Activated T-helper 17 cell treated with anti-CD3 and anti-CD28 coated beads, Interleukin-2, amount 50 U/mL, for 72 hours (primary cell): ENCODE results near the gene RFLNA. TPM values are rescaled to one million over a fixed set of nuclear protein-coding genes. Genes with fewer than 3 reads are reported as not detected.
"Not testable (repeated sequence)": the region's sequence is repeated elsewhere in the genome, so short reads cannot be mapped to it uniquely, and the experiment has no call there.

Experiments used
- ATAC-seq: fragments of 150-1000 bp; cut with Tn5 transposase; replicated peaks from 2 replicates; pipeline ENCODE4 v1.10.0; 2021; ENCODE audit warnings: mild to moderate bottlenecking, moderate library complexity
- H3K27ac Mint-ChIP-seq: one replicate; pipeline ENCODE4 v1.8.0; 2022; ENCODE audit warnings: mixed read lengths
- H3K27me3 Mint-ChIP-seq: one replicate; pipeline ENCODE4 v1.8.0; 2022; ENCODE audit warnings: mixed read lengths
- H3K36me3 Mint-ChIP-seq: one replicate; pipeline ENCODE4 v1.8.0; 2022; ENCODE audit warnings: low read depth, mild to moderate bottlenecking, mixed read lengths
- H3K4me1 Mint-ChIP-seq: one replicate; pipeline ENCODE4 v1.8.0; 2022; ENCODE audit warnings: mixed read lengths
- H3K4me3 Mint-ChIP-seq: one replicate; pipeline ENCODE4 v1.8.0; 2022; ENCODE audit warnings: mild to moderate bottlenecking, mixed read lengths
- H3K9me3 Mint-ChIP-seq: one replicate; pipeline ENCODE4 v1.8.0; 2022; ENCODE audit warnings: mixed read lengths
- total RNA-seq, 2 donors: library from RNA; stranded (reverse); gene quantifications; one replicate each; pipeline ENCODE4 v1.2.3, GENCODE V29; 2022

The RFLNA gene
- total RNA-seq, 2 donors from 2014 or later, result not detected

DNA sequence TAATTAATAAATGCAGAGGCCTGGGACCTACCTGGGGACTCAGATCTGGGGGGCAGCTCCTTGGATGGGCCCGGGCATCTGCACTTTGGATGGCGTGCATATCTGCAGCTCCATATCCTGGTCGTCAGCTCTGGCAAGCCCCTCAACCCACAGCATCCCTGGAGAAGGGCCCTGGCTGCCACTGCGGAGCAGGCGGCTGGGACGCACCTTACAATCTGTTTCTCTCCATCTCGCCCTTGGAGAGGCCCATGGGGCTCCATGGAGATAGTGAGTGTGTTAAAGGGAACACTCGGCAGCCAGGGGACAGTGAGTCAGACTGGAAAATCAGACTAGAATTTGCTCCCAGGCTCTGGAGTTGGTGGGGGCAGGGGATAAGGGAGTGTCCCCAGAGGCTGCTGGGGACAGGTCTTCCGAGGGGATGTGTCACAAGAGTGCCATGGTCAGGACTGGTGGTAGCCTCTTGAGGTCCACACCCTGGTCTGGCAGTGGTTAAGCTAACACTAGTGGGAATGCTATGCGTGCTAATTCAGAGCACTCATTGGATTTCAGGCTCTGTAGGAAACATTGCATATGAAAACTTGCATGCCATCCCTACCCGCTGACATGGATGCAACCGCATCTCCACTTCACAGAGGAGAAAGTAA, 21.5 kb downstream of the RFLNA start:
- Mint-ChIP-seq H3K27me3 (no peaks in the 10 kb centered on the region), H3K9me3 (no peaks in the 10 kb centered on the region), H3K27ac (no peak overlapping the region), H3K4me1 (no peaks in the 10 kb centered on the region), H3K4me3 (no peak overlapping the region), H3K36me3 (no peaks in the 10 kb centered on the region)
- ATAC-seq, result no peak

DNA sequence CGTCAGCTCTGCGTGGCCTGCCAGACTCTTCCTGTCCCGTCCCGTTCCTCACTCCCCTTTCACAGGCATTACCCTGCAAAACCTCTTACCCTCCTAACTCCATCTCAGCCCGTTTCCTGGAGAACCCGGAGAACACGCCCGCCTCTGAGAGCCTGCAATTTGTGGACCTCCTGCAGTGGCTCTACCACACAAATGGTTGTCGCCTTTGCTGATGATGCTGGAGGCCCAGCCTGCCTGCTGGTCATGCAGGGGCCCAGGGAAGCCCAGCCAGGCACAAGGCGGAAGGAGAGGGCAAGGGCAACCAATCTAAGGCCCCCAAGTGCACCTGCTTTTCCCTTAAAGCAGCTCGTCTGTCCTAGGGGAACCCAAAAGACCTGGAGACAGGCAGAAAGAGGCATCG, 22.5 kb downstream of the RFLNA start:
- Mint-ChIP-seq H3K27ac (no peak overlapping the region), H3K36me3 (no peaks in the 10 kb centered on the region), H3K27me3 (no peaks in the 10 kb centered on the region), H3K4me1 (no peaks in the 10 kb centered on the region), H3K4me3 (no peak overlapping the region), H3K9me3 (no peaks in the 10 kb centered on the region)
- no peak for ATAC-seq

GRCh38 chr12:124318278-124319020, 23.6 kb downstream of the RFLNA start:
- Mint-ChIP-seq H3K27me3 (no peaks in the 10 kb centered on the region), H3K4me1 (no peaks in the 10 kb centered on the region), H3K9me3 (no peaks in the 10 kb centered on the region), H3K36me3 (peaks cover under 1% of the 10 kb centered on the region), H3K27ac (no peak overlapping the region), H3K4me3 (no peak overlapping the region)
- no peak for ATAC-seq

DNA sequence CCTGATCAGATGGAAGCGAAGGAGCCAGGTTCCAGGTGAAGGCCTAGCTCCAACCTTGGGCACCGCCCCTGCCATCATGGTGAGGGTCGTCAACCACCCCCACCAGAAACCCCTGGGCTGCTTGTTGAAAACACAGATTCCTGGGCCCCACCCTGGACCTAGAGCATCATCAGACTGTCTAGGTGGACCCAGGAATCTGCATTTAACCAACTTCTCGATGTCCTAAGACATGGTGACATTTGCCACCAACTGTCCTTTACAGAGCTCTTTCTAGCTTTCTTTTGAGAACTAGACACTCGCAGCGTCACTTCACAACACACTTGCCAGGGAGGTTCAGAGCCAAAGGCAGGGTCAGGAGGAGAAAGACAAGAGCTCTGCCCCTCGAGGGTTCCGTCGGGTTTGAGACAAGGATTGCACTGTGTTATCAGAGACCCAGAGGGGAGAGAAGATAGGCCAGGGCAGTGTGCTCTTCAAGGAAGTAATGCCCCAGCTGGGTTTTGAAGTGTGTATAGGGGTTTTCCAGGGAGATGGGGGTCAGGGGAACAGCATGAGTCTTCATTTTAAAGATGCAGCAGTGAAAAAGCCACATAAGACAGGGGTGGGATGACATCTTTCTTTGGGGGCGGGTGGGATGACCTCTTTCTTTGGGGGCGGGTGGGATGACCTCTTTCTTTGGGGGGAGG, 24.6 kb downstream of the RFLNA start:
- Mint-ChIP-seq H3K27ac (peak overlapping the region; percentile 21), H3K36me3 (peaks cover 11% of the 10 kb centered on the region), H3K27me3 (no peaks in the 10 kb centered on the region), H3K4me3 (no peak overlapping the region), H3K4me1 (no peaks in the 10 kb centered on the region), H3K9me3 (peaks cover 6% of the 10 kb centered on the region)
- ATAC-seq, result no peak

GRCh38 chr12:124321040-124321481, 26.2 kb downstream of the RFLNA start:
- peaks cover 21% of the 10 kb centered on the region for H3K36me3 Mint-ChIP-seq
- no peaks in the 10 kb centered on the region for H3K27me3 Mint-ChIP-seq
- peak; percentile 82 for ATAC-seq
- H3K4me1 Mint-ChIP-seq, result no peaks in the 10 kb centered on the region
- H3K27ac Mint-ChIP-seq, result no peak overlapping the region
- peaks cover 6% of the 10 kb centered on the region for H3K9me3 Mint-ChIP-seq
- H3K4me3 Mint-ChIP-seq, result no peak overlapping the region

GRCh38 chr12:124321556-124322270, 26.8 kb downstream of the RFLNA start:
- Mint-ChIP-seq H3K36me3 (peaks cover 21% of the 10 kb centered on the region), H3K4me3 (no peak overlapping the region), H3K9me3 (peaks cover 6% of the 10 kb centered on the region), H3K27ac (no peak overlapping the region), H3K4me1 (no peaks in the 10 kb centered on the region), H3K27me3 (no peaks in the 10 kb centered on the region)
- ATAC-seq, result no peak

- Mint-ChIP-seq H3K9me3 (peaks cover 6% of the 10 kb centered on the region), H3K27ac (no peak overlapping the region), H3K4me3 (no peak overlapping the region), H3K36me3 (peaks cover 21% of the 10 kb centered on the region), H3K27me3 (no peaks in the 10 kb centered on the region), H3K4me1 (no peaks in the 10 kb centered on the region)
- ATAC-seq, result no peak
These were observed 27.5 kb downstream of the RFLNA start for GRCh38 chr12:124322271-124322998.

GRCh38 chr12:124322999-124323328, 28.1 kb downstream of the RFLNA start:
- H3K4me1 Mint-ChIP-seq, ATAC-seq: not testable (repeated sequence)

DNA sequence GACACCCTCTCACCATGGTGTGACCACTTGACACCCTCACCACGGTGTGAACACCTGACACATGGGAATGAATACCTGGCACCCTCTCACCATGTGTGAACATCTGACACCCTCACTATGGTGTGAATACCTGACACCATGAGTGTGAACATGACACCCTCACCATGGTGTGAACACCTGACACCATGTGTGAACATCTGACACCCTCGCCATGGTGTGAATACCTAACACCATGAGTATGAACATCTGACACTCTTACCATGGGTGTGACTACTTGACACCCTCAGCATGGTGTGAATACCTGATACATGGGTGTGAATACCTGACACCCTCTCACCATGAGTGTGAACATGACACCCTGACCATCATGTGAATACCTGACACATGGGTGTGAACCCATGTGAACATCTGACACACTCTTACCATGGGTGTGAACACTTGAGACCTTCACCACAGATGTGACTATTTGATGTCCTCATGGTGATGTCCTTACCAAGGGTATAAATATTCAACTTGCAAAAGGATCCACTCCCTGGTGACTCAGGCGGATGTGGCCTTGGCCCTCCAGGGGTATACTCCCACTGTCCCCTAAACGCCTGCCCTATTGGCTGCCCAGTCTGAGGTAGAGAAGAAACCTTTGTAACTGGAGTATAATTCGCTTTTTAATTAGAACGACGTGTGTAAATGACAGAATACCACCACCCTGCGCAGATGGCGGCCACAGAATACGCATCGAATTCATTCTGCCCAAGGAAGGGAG, 29.1 kb downstream of the RFLNA start:
- H3K9me3 Mint-ChIP-seq, result peaks cover 6% of the 10 kb centered on the region
- no peak overlapping the region for H3K27ac Mint-ChIP-seq
- no peaks in the 10 kb centered on the region for H3K4me1 Mint-ChIP-seq
- H3K27me3 Mint-ChIP-seq, result no peaks in the 10 kb centered on the region
- ATAC-seq, result no peak
- no peak overlapping the region for H3K4me3 Mint-ChIP-seq
- peaks cover 23% of the 10 kb centered on the region for H3K36me3 Mint-ChIP-seq

More at GRCh38 chr12:124322999-124323328, 28.1 kb downstream of the RFLNA start:
- H3K27me3 Mint-ChIP-seq, H3K4me3 Mint-ChIP-seq, H3K9me3 Mint-ChIP-seq, H3K27ac Mint-ChIP-seq: not testable (repeated sequence)
- H3K36me3 Mint-ChIP-seq, result peaks cover 21% of the 10 kb centered on the region

DNA sequence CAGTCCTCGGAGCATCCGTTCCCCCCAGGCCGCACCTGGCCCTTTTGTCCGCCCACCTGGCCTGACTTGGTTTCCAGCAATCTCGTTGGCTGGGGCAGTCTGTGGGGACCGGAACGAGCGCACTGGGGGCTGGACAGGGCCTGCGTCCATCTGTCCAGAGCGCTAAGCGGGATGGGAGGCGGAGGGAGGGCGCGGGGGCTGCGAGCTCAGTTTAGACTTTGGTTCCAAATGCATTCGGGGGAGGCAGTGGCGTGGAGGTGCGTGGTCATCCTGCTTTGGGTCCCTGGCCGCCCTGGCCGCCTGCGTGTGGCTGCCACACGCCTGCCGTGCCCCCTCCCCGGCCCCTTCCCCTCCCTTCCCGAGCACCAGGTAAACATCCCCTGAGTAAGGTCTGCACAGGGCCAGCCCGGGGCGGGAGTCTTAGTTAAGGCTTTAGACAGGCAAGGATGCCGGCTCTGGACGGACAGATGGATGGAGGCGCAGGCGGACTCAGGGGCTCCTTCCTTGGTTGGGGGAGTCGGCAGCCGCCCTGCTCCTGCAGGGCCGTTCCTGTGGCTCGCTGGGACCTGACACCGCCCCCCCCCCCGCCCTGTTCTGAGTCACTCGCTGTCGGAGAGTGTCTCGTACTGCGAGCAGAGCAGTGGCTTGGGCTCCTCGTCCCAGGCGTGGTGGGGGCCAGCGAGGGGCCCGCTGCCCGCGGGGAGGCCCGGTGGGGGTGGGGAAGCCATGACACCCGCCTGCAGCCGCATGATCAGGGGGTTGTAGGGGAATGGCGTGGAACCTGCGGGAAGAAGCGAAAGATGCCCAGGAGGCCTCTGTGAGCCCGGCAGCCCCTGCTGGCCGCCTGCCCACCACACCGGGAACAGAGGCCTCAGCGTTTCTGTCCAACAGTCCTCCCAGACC, 30.2 kb downstream of the RFLNA start:
- no peak for ATAC-seq
- H3K27ac Mint-ChIP-seq, result no peak overlapping the region
- H3K4me3 Mint-ChIP-seq, result no peak overlapping the region
- no peaks in the 10 kb centered on the region for H3K4me1 Mint-ChIP-seq
- H3K36me3 Mint-ChIP-seq, result peaks cover 34% of the 10 kb centered on the region
- H3K27me3 Mint-ChIP-seq, result no peaks in the 10 kb centered on the region
- peaks cover 6% of the 10 kb centered on the region for H3K9me3 Mint-ChIP-seq

GRCh38 chr12:124326104-124326503, 31.2 kb downstream of the RFLNA start:
- no peak for ATAC-seq
- peaks cover 6% of the 10 kb centered on the region for H3K9me3 Mint-ChIP-seq

GRCh38 chr12:124326871-124327270, 32.0 kb downstream of the RFLNA start:
- Mint-ChIP-seq H3K4me1 (no peaks in the 10 kb centered on the region), H3K36me3 (peaks cover 46% of the 10 kb centered on the region), H3K9me3 (peaks cover 6% of the 10 kb centered on the region), H3K4me3 (no peak overlapping the region), H3K27me3 (no peaks in the 10 kb centered on the region), H3K27ac (no peak overlapping the region)
- no peak for ATAC-seq

More at GRCh38 chr12:124326104-124326503, 31.2 kb downstream of the RFLNA start:
- Mint-ChIP-seq H3K4me1 (no peaks in the 10 kb centered on the region), H3K27ac (no peak overlapping the region), H3K27me3 (no peaks in the 10 kb centered on the region), H3K36me3 (peaks cover 39% of the 10 kb centered on the region), H3K4me3 (no peak overlapping the region)
